Nephron progenitor cell (in vitro differentiated cells): ENCODE data around the gene FAM120B.
A peak's percentile ranks its signal among the peaks of the same experiment; 100 is the strongest.
"Not testable (repeated sequence)": the region's sequence is repeated elsewhere in the genome, so short reads cannot be mapped to it uniquely, and the experiment has no call there.

Experiments
- DNase-seq: peaks from one replicate; pipeline ENCODE4 v3.0.0; 2021
- H3K27ac Mint-ChIP-seq: 2 replicates; pipeline ENCODE4 v1.8.0; 2021; ENCODE audit warnings: mild to moderate bottlenecking, moderate library complexity, mixed read lengths
- H3K27me3 Mint-ChIP-seq: 2 replicates; pipeline ENCODE4 v1.8.0; 2021; ENCODE audit warnings: mild to moderate bottlenecking, low read depth, mixed read lengths; ENCODE audit not compliant: poor library complexity
- H3K36me3 Mint-ChIP-seq: 2 replicates; pipeline ENCODE4 v1.8.0; 2021; ENCODE audit warnings: low read depth, mixed read lengths
- H3K4me1 Mint-ChIP-seq: 2 replicates; pipeline ENCODE4 v1.8.0; 2021; ENCODE audit warnings: mixed read lengths
- H3K4me3 Mint-ChIP-seq: 2 replicates; pipeline ENCODE4 v1.8.0; 2021; ENCODE audit warnings: mild to moderate bottlenecking, moderate library complexity, mixed read lengths
- H3K9me3 Mint-ChIP-seq: 2 replicates; pipeline ENCODE4 v1.8.0; 2021; ENCODE audit warnings: mild to moderate bottlenecking, moderate library complexity, mixed read lengths
- CTCF ChIP-seq: fragments of 200-600 bp; sonication (generic); IDR thresholded peaks from 2 replicates; pipeline ENCODE4 v1.5.0; 2021; ENCODE audit warnings: antibody characterized with exemption

FAM120B gene

GRCh38 chr6:170393033-170393432 is 86.5 kb downstream of the FAM120B start:
- H3K27ac Mint-ChIP-seq = peak overlapping the region; percentile 84
- no peak for TF ChIP-seq CTCF
- peaks cover 4% of the 10 kb centered on the region for H3K27me3 Mint-ChIP-seq
- DNase-seq = no peak
- H3K9me3 Mint-ChIP-seq = peaks cover 4% of the 10 kb centered on the region
- H3K4me1 Mint-ChIP-seq = no peaks in the 10 kb centered on the region
- peaks cover 96% of the 10 kb centered on the region for H3K36me3 Mint-ChIP-seq
- H3K4me3 Mint-ChIP-seq = no peak overlapping the region

GRCh38 chr6:170393807-170394399 is 87.3 kb downstream of the FAM120B start:
- no peaks in the 10 kb centered on the region for H3K4me1 Mint-ChIP-seq
- peaks cover 4% of the 10 kb centered on the region for H3K9me3 Mint-ChIP-seq
- peaks cover 90% of the 10 kb centered on the region for H3K36me3 Mint-ChIP-seq
- TF ChIP-seq CTCF = no peak
- H3K27me3 Mint-ChIP-seq = peaks cover 4% of the 10 kb centered on the region
- H3K4me3 Mint-ChIP-seq = no peak overlapping the region
- DNase-seq = no peak
- no peak overlapping the region for H3K27ac Mint-ChIP-seq

GRCh38 chr6:170394980-170395379 is 88.4 kb downstream of the FAM120B start:
- DNase-seq = no peak
- Mint-ChIP-seq H3K4me1 (no peaks in the 10 kb centered on the region), H3K27ac (no peak overlapping the region), H3K36me3 (peaks cover 79% of the 10 kb centered on the region), H3K27me3 (peaks cover 4% of the 10 kb centered on the region), H3K4me3 (no peak overlapping the region), H3K9me3 (peaks cover 4% of the 10 kb centered on the region)
- no peak for TF ChIP-seq CTCF

GRCh38 chr6:170398743-170399369 is 92.3 kb downstream of the FAM120B start:
- H3K4me3 Mint-ChIP-seq, DNase-seq: not testable (repeated sequence)
- peaks cover 52% of the 10 kb centered on the region for H3K36me3 Mint-ChIP-seq

GRCh38 chr6:170399955-170400558 is 93.5 kb downstream of the FAM120B start:
- H3K27ac Mint-ChIP-seq, DNase-seq, H3K9me3 Mint-ChIP-seq, H3K27me3 Mint-ChIP-seq, H3K4me3 Mint-ChIP-seq: not testable (repeated sequence)
- Mint-ChIP-seq H3K4me1 (peaks cover 41% of the 10 kb centered on the region), H3K36me3 (peaks cover 53% of the 10 kb centered on the region)

More at GRCh38 chr6:170398743-170399369, 92.3 kb downstream of the FAM120B start:
- H3K4me1 Mint-ChIP-seq = peaks cover 30% of the 10 kb centered on the region
- H3K27ac Mint-ChIP-seq, H3K27me3 Mint-ChIP-seq, H3K9me3 Mint-ChIP-seq: not testable (repeated sequence)

GRCh38 chr6:170402318-170403040 is 95.9 kb downstream of the FAM120B start:
- peaks cover 53% of the 10 kb centered on the region for H3K36me3 Mint-ChIP-seq
- peaks cover 8% of the 10 kb centered on the region for H3K27me3 Mint-ChIP-seq
- peaks cover 44% of the 10 kb centered on the region for H3K4me1 Mint-ChIP-seq
- no peak for DNase-seq
- peak overlapping the region; percentile 41 for H3K27ac Mint-ChIP-seq
- H3K4me3 Mint-ChIP-seq = peak overlapping the region; percentile 1
- TF ChIP-seq CTCF = no peak
- H3K9me3 Mint-ChIP-seq = peaks cover 11% of the 10 kb centered on the region
